ENCODE results near the gene TMPRSS13.

Gene TMPRSS13

GRCh38 chr11:117903505-117904382 lies 25.5 kb downstream of the TMPRSS13 start:
- TF ChIP-seq GATA3 (IDR thresholded peaks at IDR 0.05; ENCODE audit: low read depth, low read length) = no peak
- TF ChIP-seq GATA2 (IDR thresholded peaks at IDR 0.05; ENCODE audit: low read depth, low read length) = no peak

DNA sequence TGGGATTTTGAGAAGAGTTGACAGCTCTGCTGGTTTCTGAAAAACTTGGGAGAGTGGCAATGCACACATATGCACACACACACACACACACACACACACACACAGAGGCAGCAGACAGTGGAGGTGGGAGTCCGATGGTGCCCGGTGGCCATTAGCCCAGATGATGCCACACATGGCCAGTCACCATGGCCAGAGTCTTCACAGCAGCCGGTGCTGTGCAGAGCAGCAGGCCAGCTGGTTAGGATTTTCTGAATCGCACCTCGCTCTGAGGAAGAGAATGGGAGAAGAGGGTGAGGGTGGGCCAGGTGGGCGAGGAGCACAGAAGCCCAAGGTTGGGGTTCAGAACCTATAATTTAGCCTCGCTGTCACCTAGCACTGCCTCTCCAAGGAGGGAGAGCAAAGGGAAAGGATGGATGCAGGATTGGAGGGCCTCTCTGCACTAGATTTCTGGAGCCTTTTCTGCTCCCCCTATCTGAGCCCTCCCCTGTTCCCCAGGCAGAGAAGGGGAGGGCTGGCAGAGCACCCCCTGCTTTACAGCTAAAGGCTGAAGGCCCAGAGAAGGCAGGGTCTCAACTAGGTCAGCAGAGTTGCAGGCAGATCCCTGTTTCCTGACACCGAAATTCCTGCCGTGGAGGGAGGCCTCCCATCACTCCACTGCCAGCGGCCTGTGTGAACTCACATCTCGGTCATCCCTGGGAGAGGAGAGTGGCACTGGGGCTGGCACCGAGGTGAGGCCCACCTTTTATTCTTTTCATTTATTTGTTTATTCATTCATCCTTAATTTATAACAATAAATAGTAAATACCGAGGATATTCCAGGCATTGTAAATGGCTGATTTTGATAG lies 27.0 kb downstream of the TMPRSS13 start:
- TF ChIP-seq GATA2 (IDR thresholded peaks at IDR 0.05; ENCODE audit: low read depth, low read length) (no peak), GATA3 (IDR thresholded peaks at IDR 0.05; ENCODE audit: low read depth, low read length) (no peak)

DNA sequence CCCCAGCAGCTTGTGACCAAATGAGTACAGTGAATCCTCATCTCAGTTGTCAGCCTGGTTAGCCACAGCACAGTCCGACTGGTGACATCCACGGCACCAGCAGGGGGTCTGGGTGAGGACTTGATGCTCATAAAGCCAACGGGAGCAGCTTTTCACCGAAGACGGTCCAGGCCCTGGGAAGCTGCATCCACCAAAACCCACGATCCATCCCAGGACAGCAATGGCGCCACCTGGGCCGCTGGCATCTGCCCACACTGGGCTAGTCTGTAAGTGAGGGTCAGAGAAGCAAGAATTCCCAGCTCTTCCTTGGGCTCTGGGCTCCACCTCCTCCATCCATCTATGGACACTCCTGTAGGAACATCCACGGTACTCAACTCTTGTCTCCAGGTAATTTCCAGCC lies 27.6 kb downstream of the TMPRSS13 start:
- TF ChIP-seq GATA3 (IDR thresholded peaks at IDR 0.05; ENCODE audit: low read depth, low read length) (no peak), GATA2 (IDR thresholded peaks at IDR 0.05; ENCODE audit: low read depth, low read length) (no peak)

DNA sequence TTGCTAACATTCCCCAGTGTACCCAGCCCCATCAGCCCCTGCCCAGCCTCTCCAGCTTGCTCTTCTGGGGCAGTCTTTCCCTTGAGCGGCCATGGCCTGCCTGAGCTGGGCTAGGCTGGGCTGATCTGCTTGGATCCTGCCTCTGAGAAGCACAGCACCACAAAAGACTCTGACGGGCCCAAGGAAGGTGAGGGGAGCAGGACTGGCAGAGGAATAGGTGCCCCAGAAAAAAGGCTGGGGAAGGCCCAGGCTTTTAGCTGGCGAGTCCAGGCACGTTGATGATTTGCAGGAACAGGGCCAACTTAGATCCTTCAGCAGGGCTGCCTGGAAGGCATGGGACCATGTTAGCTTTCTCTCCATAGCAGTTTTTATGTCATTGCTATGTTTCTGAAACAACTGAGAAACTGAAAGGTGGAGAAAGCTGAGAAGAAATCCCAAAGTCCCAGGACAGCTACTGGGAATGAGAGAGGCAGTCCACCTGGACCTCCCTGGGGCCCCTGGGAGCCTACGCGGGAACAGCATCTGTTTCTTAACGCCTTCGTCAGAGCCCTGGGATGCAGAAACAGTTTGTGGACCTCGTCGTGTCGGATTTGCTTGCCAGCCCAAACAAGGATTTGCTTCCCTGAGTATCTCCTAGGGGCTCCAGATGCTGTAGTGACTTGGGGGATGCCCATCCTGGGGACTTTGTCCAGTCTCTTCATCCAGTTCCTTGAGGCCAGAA lies 28.3 kb downstream of the TMPRSS13 start:
- no peak for TF ChIP-seq GATA3 (IDR thresholded peaks at IDR 0.05; ENCODE audit: low read depth, low read length)
- no peak for TF ChIP-seq GATA2 (IDR thresholded peaks at IDR 0.05; ENCODE audit: low read depth, low read length)

GRCh38 chr11:117900121-117900648 lies 29.0 kb downstream of the TMPRSS13 start:
- no peak for TF ChIP-seq GATA3 (IDR thresholded peaks at IDR 0.05; ENCODE audit: low read depth, low read length)
- no peak for TF ChIP-seq GATA2 (IDR thresholded peaks at IDR 0.05; ENCODE audit: low read depth, low read length)

- TF ChIP-seq GATA3 (IDR thresholded peaks at IDR 0.05; ENCODE audit: low read depth, low read length) (no peak), GATA2 (IDR thresholded peaks at IDR 0.05; ENCODE audit: low read depth, low read length) (no peak)
These were observed 31.1 kb downstream of the TMPRSS13 start for GRCh38 chr11:117898059-117898458.

DNA sequence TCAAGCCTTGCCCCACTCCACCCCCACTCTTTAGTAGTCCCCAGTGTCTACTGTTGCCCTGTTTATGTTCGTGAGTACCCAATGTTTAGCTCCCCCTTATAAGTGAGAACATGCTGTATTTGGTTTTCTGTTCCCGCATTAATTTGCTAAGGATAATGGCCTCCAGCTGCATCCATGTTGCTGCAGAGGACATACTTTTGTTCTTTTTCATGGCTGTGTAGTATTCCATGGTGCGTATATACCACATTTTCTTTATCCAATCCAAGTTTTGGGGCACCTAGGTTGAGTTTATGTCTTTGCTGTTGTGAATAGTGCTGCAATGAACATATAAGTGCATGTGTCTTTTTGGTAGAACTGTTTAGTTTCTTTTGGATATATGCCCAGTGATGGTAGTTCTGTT lies 36.6 kb downstream of the TMPRSS13 start:
- TF ChIP-seq GATA2 (IDR thresholded peaks at IDR 0.05; ENCODE audit: low read depth, low read length) (no peak), GATA3 (IDR thresholded peaks at IDR 0.05; ENCODE audit: low read depth, low read length) (no peak)

- TF ChIP-seq GATA3 (IDR thresholded peaks at IDR 0.05; ENCODE audit: low read depth, low read length) = no peak
- TF ChIP-seq GATA2 (IDR thresholded peaks at IDR 0.05; ENCODE audit: low read depth, low read length) = no peak
These were observed 37.8 kb downstream of the TMPRSS13 start for GRCh38 chr11:117891362-117891761.

DNA sequence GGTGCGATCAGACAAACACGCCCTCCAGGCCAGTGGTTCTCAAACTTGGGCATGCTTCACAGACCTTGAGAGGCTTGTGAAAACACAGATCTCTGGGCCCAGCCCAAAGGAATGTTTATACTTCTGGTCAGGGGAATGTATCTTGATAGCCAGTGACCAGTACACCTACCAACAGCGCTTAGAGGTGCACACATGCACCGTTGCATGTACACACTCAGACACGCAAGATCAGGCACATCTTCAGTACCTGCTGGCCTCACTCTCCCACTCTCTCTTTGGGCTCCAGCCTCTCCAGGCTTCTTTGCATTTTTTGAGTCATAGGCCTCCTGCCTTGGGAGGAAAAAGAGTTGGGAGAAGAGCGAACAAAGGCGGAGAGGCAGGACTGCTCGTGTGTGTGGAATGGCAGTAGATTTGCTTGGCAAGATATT lies 41.0 kb downstream of the TMPRSS13 start:
- no peak for TF ChIP-seq GATA3 (IDR thresholded peaks at IDR 0.05; ENCODE audit: low read depth, low read length)
- no peak for TF ChIP-seq GATA2 (IDR thresholded peaks at IDR 0.05; ENCODE audit: low read depth, low read length)

GRCh38 chr11:117887431-117888138 lies 41.6 kb downstream of the TMPRSS13 start:
- no peak for TF ChIP-seq GATA3 (IDR thresholded peaks at IDR 0.05; ENCODE audit: low read depth, low read length)
- 0 out of 2 replicates have a peak, but pooled peaks have one; percentile 25 for TF ChIP-seq GATA2 (IDR thresholded peaks at IDR 0.05; ENCODE audit: low read depth, low read length)

GRCh38 chr11:117885777-117886176 lies 43.4 kb downstream of the TMPRSS13 start:
- TF ChIP-seq GATA2 (IDR thresholded peaks at IDR 0.05; ENCODE audit: low read depth, low read length) = peak; percentile 67
- no peak for TF ChIP-seq GATA3 (IDR thresholded peaks at IDR 0.05; ENCODE audit: low read depth, low read length)

- TF ChIP-seq GATA3 (IDR thresholded peaks at IDR 0.05; ENCODE audit: low read depth, low read length) = no peak
- no peak for TF ChIP-seq GATA2 (IDR thresholded peaks at IDR 0.05; ENCODE audit: low read depth, low read length)
These were observed 44.2 kb downstream of the TMPRSS13 start for GRCh38 chr11:117884994-117885393.

- TF ChIP-seq GATA2 (IDR thresholded peaks at IDR 0.05; ENCODE audit: low read depth, low read length) (no peak), GATA3 (IDR thresholded peaks at IDR 0.05; ENCODE audit: low read depth, low read length) (no peak)
These were observed 46.1 kb downstream of the TMPRSS13 start for GRCh38 chr11:117883063-117883462.
